ENCODE results near the gene ANKRD40CL.

GRCh38 chr17:50721194-50722010 is 45.9 kb downstream of the ANKRD40CL start:
- TF ChIP-seq ZNF512 (CRISPR knock-in tag; IDR thresholded peaks at IDR 0.05; ENCODE audit: borderline replicate concordance) = no peak
- no peak for TF ChIP-seq CTCF (IDR thresholded peaks at IDR 0.05)
- no peak for TF ChIP-seq ATF1 (CRISPR knock-in tag; IDR thresholded peaks at IDR 0.05)
- no peak for TF ChIP-seq TCF7 (CRISPR knock-in tag; IDR thresholded peaks at IDR 0.05; ENCODE audit: low read depth)
- TF ChIP-seq FOXJ3 (CRISPR knock-in tag; IDR thresholded peaks at IDR 0.05; ENCODE audit: borderline replicate concordance) = no peak
- no peak for TF ChIP-seq MAX (CRISPR knock-in tag; IDR thresholded peaks at IDR 0.05)
- TF ChIP-seq MXD4 (CRISPR knock-in tag; IDR thresholded peaks at IDR 0.05; ENCODE audit: borderline replicate concordance) = no peak
- no peak for TF ChIP-seq NR2C2 (CRISPR knock-in tag; IDR thresholded peaks at IDR 0.05)
- no peak for TF ChIP-seq NFYB (CRISPR knock-in tag; conservative IDR thresholded peaks at IDR 0.05; ENCODE audit: low read depth)
- no peak for TF ChIP-seq USF1 (CRISPR knock-in tag; IDR thresholded peaks at IDR 0.05)
- no peak for TF ChIP-seq CREB1 (CRISPR knock-in tag; IDR thresholded peaks at IDR 0.05)
- no peak for TF ChIP-seq SP1 (CRISPR knock-in tag; conservative IDR thresholded peaks at IDR 0.05)
- no peak for TF ChIP-seq PREB (CRISPR knock-in tag; IDR thresholded peaks at IDR 0.05; ENCODE audit: borderline replicate concordance)
